ENCODE measurements around the gene PLA2G7. TPM values are rescaled to one million over a fixed set of nuclear protein-coding genes. Genes with fewer than 3 reads are reported as not detected.

PLA2G7 gene
- total RNA-seq, 4 donors from 2014 or later, result 2.8 to 7.6 (median 4.5) TPM

DNA sequence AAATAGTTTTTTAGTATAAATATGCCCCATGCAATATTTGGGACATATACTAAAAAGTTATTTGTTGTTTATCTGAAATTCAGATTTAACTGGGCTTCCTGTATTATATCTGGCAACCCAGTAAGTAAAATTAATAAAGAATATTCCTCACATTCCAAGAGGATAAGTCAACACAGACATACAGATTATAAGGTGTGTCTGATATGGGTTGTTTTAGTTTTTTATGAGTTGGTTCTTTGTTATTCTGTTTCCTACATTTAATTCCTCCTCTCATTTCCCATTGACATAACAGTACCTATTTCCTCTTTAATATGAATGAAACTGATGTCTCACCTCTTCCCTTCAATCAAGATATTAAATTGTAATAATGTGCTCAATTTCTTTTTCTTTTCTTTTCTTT lies 1.7 kb upstream of the PLA2G7 start:
- Histone ChIP-seq H3K4me1 (peaks cover 17% of the 10 kb centered on the region), H3K36me3 (no peaks in the 10 kb centered on the region), H3K9me3 (no peaks in the 10 kb centered on the region), H3K4me3 (no peak overlapping the region), H3K27me3 (peaks cover 21% of the 10 kb centered on the region), H3K27ac (no peak overlapping the region)
- no peak for DNase-seq (ENCODE audit: low spot score in 2 of 2)
- no peak for TF ChIP-seq EP300 (IDR thresholded peaks at IDR 0.05)

DNA sequence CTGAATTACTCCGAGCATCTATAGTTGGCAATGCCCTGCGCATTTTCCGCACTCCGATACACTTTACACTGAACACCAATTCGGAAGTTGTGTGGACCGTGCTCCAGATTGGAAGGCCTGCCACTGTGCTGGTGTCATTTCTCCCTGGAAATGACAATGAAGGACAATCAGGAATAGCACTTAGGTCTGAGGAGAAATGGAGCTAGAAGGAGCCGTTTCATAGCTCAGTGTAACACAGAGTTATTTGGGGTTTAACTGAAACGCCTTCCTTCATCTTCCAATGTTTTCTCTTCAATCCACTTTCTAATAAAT lies 501 bp upstream of the PLA2G7 start:
- Histone ChIP-seq H3K27ac (no peak overlapping the region), H3K36me3 (no peaks in the 10 kb centered on the region), H3K9me3 (no peaks in the 10 kb centered on the region), H3K4me3 (peak overlapping the region; percentile 78), H3K27me3 (peaks cover 21% of the 10 kb centered on the region), H3K4me1 (peaks cover 17% of the 10 kb centered on the region)
- WGBS, result 16% methylated on average over 8 of the region's 8 CpGs
- no peak for DNase-seq (ENCODE audit: low spot score in 2 of 2)
- no peak for TF ChIP-seq POLR2A (IDR thresholded peaks at IDR 0.05)
- TF ChIP-seq, protein P1, sequence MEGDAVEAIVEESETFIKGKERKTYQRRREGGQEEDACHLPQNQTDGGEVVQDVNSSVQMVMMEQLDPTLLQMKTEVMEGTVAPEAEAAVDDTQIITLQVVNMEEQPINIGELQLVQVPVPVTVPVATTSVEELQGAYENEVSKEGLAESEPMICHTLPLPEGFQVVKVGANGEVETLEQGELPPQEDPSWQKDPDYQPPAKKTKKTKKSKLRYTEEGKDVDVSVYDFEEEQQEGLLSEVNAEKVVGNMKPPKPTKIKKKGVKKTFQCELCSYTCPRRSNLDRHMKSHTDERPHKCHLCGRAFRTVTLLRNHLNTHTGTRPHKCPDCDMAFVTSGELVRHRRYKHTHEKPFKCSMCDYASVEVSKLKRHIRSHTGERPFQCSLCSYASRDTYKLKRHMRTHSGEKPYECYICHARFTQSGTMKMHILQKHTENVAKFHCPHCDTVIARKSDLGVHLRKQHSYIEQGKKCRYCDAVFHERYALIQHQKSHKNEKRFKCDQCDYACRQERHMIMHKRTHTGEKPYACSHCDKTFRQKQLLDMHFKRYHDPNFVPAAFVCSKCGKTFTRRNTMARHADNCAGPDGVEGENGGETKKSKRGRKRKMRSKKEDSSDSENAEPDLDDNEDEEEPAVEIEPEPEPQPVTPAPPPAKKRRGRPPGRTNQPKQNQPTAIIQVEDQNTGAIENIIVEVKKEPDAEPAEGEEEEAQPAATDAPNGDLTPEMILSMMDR (IDR thresholded peaks at IDR 0.05), result no peak
- no peak for TF ChIP-seq POLR2AphosphoS5 (IDR thresholded peaks at IDR 0.05)
- TF ChIP-seq EP300 (IDR thresholded peaks at IDR 0.05), result no peak

DNA sequence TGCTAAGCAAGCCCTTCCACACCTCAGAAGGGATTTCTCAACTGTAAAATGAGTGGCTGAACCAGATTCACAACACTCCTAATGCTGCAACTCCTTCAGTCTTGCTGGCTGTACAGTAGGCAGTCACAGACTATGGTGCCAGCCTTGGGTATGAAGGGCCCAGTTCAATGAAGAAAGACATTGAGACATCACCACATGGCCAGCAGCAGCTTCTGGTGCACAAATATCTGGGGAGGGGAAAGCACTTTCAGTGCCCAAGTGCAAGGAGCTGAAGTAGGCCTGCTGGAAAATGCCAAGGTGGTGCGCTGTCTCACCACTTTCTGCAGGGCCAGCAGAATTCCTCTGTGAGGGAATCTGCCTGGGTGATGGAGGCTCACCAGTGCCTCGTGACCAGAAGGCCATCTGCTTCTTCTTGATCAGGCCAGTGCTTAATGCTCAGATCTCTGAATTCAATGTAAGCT lies 1.8 kb downstream of the PLA2G7 start:
- H3K9me3 ChIP-seq, result no peaks in the 10 kb centered on the region
- H3K4me1 ChIP-seq, result peaks cover 17% of the 10 kb centered on the region
- WGBS, result 89% methylated on average over 2 of the region's 2 CpGs
- H3K27ac ChIP-seq, result no peak overlapping the region
- peaks cover 16% of the 10 kb centered on the region for H3K27me3 ChIP-seq
- no peaks in the 10 kb centered on the region for H3K36me3 ChIP-seq
- no peak overlapping the region for H3K4me3 ChIP-seq
- no peak for DNase-seq (ENCODE audit: low spot score in 2 of 2)
- TF ChIP-seq EP300 (IDR thresholded peaks at IDR 0.05) (no peak), POLR2AphosphoS5 (IDR thresholded peaks at IDR 0.05) (no peak), POLR2A (IDR thresholded peaks at IDR 0.05) (no peak)
- TF ChIP-seq, protein P1 (IDR thresholded peaks at IDR 0.05), result no peak

DNA sequence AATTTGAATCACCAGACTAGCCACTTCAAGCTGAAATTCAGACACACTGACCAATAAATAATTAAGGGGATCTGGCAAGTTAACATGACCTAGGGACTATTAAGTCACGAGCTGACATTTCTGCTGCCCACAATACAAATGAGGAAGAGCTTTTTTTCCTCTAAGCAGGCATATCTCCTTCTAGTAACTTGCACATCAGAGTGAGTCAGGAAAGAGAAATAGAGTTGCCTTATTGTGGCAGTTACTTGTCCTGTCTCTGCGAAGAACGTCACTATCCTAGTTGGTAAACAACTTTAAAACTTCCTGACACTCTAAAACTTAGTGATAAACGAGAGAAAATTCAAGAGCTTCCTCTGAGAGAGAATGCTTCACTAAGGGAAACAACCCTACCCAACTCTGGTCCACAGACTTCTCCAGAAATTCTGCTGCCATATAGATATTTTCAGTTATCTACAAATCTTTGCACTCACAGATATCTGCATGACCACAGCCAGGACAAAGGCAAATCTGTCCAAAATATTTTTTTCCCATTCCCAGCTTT lies 4.2 kb downstream of the PLA2G7 start:
- peaks cover 17% of the 10 kb centered on the region for H3K4me1 ChIP-seq
- TF ChIP-seq, protein P1 (IDR thresholded peaks at IDR 0.05), result no peak
- TF ChIP-seq POLR2A (IDR thresholded peaks at IDR 0.05) (no peak), EP300 (IDR thresholded peaks at IDR 0.05) (no peak), POLR2AphosphoS5 (IDR thresholded peaks at IDR 0.05) (no peak)
- H3K27ac ChIP-seq, result no peak overlapping the region
- no peaks in the 10 kb centered on the region for H3K36me3 ChIP-seq
- WGBS, result 58% methylated on average over 4 of the region's 4 CpGs
- no peak for DNase-seq (ENCODE audit: low spot score in 2 of 2)
- H3K9me3 ChIP-seq, result no peaks in the 10 kb centered on the region
- no peak overlapping the region for H3K4me3 ChIP-seq
- H3K27me3 ChIP-seq, result peaks cover 10% of the 10 kb centered on the region

DNA sequence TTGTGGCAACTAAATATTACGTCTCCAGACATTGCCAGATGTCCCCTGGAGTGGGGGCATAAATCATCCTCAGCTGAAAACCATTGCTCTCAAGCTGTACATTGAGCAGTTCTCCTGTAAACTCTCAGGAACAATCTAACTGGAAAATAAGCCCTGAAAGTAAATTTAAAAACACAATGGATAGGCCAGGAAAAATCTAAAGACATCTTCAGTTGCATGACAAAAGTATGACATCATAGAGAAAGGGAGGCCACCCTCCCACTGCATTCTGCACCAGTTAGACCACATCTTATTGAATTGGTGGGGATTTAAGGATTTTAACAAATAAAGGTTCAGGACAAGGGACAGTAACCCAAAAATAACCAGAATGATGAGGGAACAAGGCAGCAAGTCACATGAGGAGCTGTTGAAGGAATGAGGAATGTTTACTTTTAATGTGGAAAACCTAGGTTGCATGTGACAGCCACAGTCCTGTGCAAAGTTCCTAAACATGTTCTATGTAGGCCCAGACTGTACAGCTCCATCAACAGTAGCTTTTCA lies 5.3 kb downstream of the PLA2G7 start:
- H3K9me3 ChIP-seq, result no peaks in the 10 kb centered on the region
- no peaks in the 10 kb centered on the region for H3K36me3 ChIP-seq
- H3K4me1 ChIP-seq, result peaks cover 7% of the 10 kb centered on the region
- 75% methylated on average over 1 of the region's 1 CpG for WGBS
- peaks cover 7% of the 10 kb centered on the region for H3K27me3 ChIP-seq
- no peak overlapping the region for H3K4me3 ChIP-seq
- no peak overlapping the region for H3K27ac ChIP-seq
- no peak for TF ChIP-seq EP300 (IDR thresholded peaks at IDR 0.05)
- TF ChIP-seq, protein P1 (IDR thresholded peaks at IDR 0.05), result no peak
- no peak for TF ChIP-seq POLR2A (IDR thresholded peaks at IDR 0.05)
- TF ChIP-seq POLR2AphosphoS5 (IDR thresholded peaks at IDR 0.05), result no peak
- no peak for DNase-seq (ENCODE audit: low spot score in 2 of 2)

DNA sequence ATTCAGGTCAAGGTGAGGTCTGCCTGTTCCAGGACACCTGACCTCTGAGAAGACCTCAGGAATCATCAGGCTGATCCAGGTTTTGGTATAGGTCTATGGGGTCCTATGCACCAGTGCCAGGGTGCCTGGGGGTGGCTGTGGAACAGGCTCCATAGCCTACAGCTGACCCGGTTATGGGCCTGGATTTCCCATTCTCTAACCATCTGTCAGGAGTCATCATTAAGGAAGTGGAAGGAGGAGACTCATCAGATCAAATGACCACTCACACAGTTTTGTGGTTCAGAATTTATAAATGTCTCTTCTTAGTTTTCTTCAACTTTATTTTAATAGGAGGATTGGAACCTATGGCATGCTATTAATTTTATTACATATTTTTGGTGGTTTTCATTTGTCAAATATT lies 14.8 kb downstream of the PLA2G7 start:
- TF ChIP-seq EP300 (IDR thresholded peaks at IDR 0.05) (no peak), POLR2A (IDR thresholded peaks at IDR 0.05) (no peak), POLR2AphosphoS5 (IDR thresholded peaks at IDR 0.05) (no peak)
- TF ChIP-seq, protein P1 (IDR thresholded peaks at IDR 0.05), result no peak
- Histone ChIP-seq H3K9me3 (no peaks in the 10 kb centered on the region), H3K4me3 (no peak overlapping the region), H3K27me3 (peaks cover 7% of the 10 kb centered on the region), H3K4me1 (no peaks in the 10 kb centered on the region), H3K36me3 (no peaks in the 10 kb centered on the region), H3K27ac (no peak overlapping the region)
- DNase-seq (ENCODE audit: low spot score in 2 of 2), result no peak
- 73% methylated on average over 1 of the region's 1 CpG for WGBS
